Liver (tissue), 3 donors: ENCODE results near the gene NUB1.

ENCODE experiments used
- RAD21 ChIP-seq, 2 donors: IDR thresholded peaks; 2 replicates each; pipeline ENCODE4 v1.6.1; 2016; ENCODE audit warnings: antibody characterized with exemption in 2 of 2, mild to moderate bottlenecking in 2 of 2
- SP1 ChIP-seq: IDR thresholded peaks from 2 replicates; pipeline ENCODE4 v1.6.1; 2018; ENCODE audit warnings: antibody characterized with exemption, mild to moderate bottlenecking
- TAF1 ChIP-seq: conservative IDR thresholded peaks from 2 replicates; pipeline ENCODE4 v1.6.1; 2016; ENCODE audit warnings: antibody characterized with exemption, mild to moderate bottlenecking
- YY1 ChIP-seq: IDR thresholded peaks from 2 replicates; pipeline ENCODE4 v1.6.1; 2016; ENCODE audit warnings: antibody characterized with exemption, mild to moderate bottlenecking
- TF ChIP-seq, protein P1 (sequence below): fragments of 150-350 bp; IDR thresholded peaks from 2 replicates; pipeline ENCODE4 v1.5.1; 2017; ENCODE audit warnings: improper control_type of control experiment, low read depth, low read length; ENCODE audit not compliant: missing input control
- TF ChIP-seq, protein P2 (sequence below): IDR thresholded peaks from 2 replicates; pipeline ENCODE4 v1.6.1; 2016; ENCODE audit warnings: antibody characterized with exemption
- TF ChIP-seq, protein P3 (sequence below): IDR thresholded peaks from 2 replicates; pipeline ENCODE4 v1.6.1; 2016; ENCODE audit warnings: antibody characterized with exemption, mild to moderate bottlenecking
- donor health status: healthy.
- donor health status: healthy.

DNA sequence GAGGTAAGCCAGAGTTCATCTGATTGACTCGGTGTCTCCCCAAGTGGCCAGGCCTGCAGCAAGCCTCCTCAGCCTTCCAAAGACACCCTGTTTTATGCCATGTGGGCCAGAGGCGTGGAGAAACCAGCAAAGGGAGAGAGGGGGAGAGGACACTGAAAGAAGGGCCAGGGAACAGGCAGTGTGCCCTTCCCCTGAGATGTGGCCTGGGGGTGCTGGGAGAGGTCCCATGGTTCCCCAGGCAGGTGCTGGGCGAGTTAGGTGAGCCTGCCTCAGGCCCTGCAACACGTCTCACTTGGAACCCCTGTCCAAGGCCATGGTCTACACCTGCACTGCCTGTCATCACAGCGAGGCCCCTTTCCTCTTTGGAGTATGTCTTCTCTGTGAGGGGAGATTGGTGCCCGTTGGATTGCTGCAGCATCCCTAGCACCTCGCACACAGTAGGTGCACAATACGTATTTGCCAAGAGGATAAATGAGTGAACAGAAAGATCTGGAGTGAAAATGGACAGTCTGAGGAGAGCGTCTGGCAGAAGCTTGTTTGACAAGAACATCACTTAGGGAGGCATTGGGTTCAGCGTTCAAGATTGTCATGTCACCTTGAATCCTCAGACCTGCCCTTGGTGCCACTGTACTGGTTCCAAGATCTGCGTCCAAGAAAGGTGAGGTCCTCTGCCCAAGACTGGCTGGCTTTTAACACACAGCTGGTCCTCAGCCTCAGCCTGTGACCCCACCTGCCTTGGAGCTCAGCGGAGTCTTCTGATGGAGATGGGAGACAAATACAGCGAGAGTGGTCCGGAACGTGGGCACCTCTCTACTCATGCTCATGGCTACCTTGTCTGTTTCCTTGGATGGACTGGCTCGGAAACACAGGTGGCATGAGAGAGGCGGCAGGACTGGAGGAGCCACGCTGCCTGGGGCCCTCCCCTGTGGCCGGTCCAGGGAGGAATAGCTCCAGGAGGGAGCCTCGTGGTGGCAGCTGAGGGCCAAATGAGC is 39.8 kb upstream of the NUB1 start:
- TF ChIP-seq, protein P1, sequence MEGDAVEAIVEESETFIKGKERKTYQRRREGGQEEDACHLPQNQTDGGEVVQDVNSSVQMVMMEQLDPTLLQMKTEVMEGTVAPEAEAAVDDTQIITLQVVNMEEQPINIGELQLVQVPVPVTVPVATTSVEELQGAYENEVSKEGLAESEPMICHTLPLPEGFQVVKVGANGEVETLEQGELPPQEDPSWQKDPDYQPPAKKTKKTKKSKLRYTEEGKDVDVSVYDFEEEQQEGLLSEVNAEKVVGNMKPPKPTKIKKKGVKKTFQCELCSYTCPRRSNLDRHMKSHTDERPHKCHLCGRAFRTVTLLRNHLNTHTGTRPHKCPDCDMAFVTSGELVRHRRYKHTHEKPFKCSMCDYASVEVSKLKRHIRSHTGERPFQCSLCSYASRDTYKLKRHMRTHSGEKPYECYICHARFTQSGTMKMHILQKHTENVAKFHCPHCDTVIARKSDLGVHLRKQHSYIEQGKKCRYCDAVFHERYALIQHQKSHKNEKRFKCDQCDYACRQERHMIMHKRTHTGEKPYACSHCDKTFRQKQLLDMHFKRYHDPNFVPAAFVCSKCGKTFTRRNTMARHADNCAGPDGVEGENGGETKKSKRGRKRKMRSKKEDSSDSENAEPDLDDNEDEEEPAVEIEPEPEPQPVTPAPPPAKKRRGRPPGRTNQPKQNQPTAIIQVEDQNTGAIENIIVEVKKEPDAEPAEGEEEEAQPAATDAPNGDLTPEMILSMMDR, result no peak
- TF ChIP-seq SP1 (no peak), RAD21 (IDR thresholded peaks at IDR 0.05) (no peak), TAF1 (no peak), YY1 (no peak)
- TF ChIP-seq, protein P2, sequence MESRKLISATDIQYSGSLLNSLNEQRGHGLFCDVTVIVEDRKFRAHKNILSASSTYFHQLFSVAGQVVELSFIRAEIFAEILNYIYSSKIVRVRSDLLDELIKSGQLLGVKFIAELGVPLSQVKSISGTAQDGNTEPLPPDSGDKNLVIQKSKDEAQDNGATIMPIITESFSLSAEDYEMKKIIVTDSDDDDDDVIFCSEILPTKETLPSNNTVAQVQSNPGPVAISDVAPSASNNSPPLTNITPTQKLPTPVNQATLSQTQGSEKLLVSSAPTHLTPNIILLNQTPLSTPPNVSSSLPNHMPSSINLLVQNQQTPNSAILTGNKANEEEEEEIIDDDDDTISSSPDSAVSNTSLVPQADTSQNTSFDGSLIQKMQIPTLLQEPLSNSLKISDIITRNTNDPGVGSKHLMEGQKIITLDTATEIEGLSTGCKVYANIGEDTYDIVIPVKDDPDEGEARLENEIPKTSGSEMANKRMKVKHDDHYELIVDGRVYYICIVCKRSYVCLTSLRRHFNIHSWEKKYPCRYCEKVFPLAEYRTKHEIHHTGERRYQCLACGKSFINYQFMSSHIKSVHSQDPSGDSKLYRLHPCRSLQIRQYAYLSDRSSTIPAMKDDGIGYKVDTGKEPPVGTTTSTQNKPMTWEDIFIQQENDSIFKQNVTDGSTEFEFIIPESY, result no peak
- TF ChIP-seq, protein P3, sequence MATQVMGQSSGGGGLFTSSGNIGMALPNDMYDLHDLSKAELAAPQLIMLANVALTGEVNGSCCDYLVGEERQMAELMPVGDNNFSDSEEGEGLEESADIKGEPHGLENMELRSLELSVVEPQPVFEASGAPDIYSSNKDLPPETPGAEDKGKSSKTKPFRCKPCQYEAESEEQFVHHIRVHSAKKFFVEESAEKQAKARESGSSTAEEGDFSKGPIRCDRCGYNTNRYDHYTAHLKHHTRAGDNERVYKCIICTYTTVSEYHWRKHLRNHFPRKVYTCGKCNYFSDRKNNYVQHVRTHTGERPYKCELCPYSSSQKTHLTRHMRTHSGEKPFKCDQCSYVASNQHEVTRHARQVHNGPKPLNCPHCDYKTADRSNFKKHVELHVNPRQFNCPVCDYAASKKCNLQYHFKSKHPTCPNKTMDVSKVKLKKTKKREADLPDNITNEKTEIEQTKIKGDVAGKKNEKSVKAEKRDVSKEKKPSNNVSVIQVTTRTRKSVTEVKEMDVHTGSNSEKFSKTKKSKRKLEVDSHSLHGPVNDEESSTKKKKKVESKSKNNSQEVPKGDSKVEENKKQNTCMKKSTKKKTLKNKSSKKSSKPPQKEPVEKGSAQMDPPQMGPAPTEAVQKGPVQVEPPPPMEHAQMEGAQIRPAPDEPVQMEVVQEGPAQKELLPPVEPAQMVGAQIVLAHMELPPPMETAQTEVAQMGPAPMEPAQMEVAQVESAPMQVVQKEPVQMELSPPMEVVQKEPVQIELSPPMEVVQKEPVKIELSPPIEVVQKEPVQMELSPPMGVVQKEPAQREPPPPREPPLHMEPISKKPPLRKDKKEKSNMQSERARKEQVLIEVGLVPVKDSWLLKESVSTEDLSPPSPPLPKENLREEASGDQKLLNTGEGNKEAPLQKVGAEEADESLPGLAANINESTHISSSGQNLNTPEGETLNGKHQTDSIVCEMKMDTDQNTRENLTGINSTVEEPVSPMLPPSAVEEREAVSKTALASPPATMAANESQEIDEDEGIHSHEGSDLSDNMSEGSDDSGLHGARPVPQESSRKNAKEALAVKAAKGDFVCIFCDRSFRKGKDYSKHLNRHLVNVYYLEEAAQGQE, result no peak
